SK-N-SH (cell line): ENCODE results near the gene CDC37. TPM values are rescaled to one million over a fixed set of nuclear protein-coding genes. Genes with fewer than 3 reads are reported as not detected.
A peak's percentile ranks its signal among the peaks of the same experiment; 100 is the strongest.

Source experiments
- CTCF ChIA-PET: fragments of 300-600, 350-600 bp; formaldehyde crosslinking; extraction: SDS; loops from one replicate; lab custom pipeline; 2021; lab: Yijun Ruan, JAX
- POLR2A ChIA-PET: fragments of 350-600 bp; sonication (Branson Sonifier 250); formaldehyde crosslinking; extraction: SDS; loops from one replicate; lab custom pipeline; 2020; ENCODE audit warnings: antibody characterized with exemption, inconsistent platforms; lab: Yijun Ruan, JAX
- DNase-seq: peaks from one replicate; pipeline ENCODE4 v3.0.0; 2012
- H2AFZ ChIP-seq: fragments of 200-600 bp; sonication (generic); 2 replicates; pipeline ENCODE4 v1.8.1; 2016; ENCODE audit warnings: antibody characterized with exemption, mild to moderate bottlenecking, low read depth
- H3F3A ChIP-seq: fragments of 200-600 bp; sonication (generic); replicated peaks from 2 replicates; pipeline ENCODE3; 2016; ENCODE audit warnings: antibody characterized with exemption, mild to moderate bottlenecking; ENCODE audit not compliant: insufficient read depth
- H3K27ac ChIP-seq, 2 experiments: fragments of 200-500 bp in 1 of 2; fragments of 200-600 bp in 1 of 2; sonication (Bioruptor generic) in 1 of 2; sonication (generic), shearing (Covaris generic) in 1 of 2; 2 replicates each; pipeline versions ENCODE4 v1.5.1 to v1.6.1; 2014 to 2016; ENCODE audit warnings: low read depth in 2 of 2, inconsistent platforms in 1 of 2, low read length in 1 of 2, mild to moderate bottlenecking in 1 of 2, mixed read lengths in 1 of 2
- H3K27me3 ChIP-seq: fragments of 200-600 bp; sonication (generic), shearing (Covaris generic); 2 replicates; pipeline ENCODE4 v1.6.1; 2016; ENCODE audit warnings: mixed run types; ENCODE audit not compliant: insufficient read depth
- H3K36me3 ChIP-seq, 2 experiments: fragments of 200-500 bp in 1 of 2; fragments of 200-600 bp in 1 of 2; sonication (Bioruptor generic) in 1 of 2; sonication (generic) in 1 of 2; replicated peaks in 1 of 2; 2 replicates each; pipeline versions ENCODE3 to v1.5.1; 2014 to 2016; ENCODE audit warnings: low read length in 1 of 2, mild to moderate bottlenecking in 1 of 2; ENCODE audit not compliant: insufficient read depth in 2 of 2, control insufficient read depth in 1 of 2
- H3K4me1 ChIP-seq, 2 experiments: fragments of 200-500 bp in 1 of 2; fragments of 200-600 bp in 1 of 2; sonication (Bioruptor generic) in 1 of 2; sonication (generic), shearing (Covaris generic) in 1 of 2; 2 replicates each; pipeline versions ENCODE4 v1.5.1 to v1.6.1; 2014 to 2016; ENCODE audit warnings: low read depth in 1 of 2, low read length in 1 of 2, mixed run types in 1 of 2; ENCODE audit not compliant: insufficient read depth in 2 of 2, control insufficient read depth in 1 of 2
- H3K4me2 ChIP-seq: fragments of 200-600 bp; sonication (generic), shearing (Covaris generic); 2 replicates; pipeline ENCODE4 v1.6.1; 2017; ENCODE audit warnings: mixed run types
- H3K4me3 ChIP-seq, 2 experiments: fragments of 200-500 bp in 1 of 2; fragments of 200-600 bp in 1 of 2; sonication (Bioruptor generic) in 1 of 2; sonication (generic), shearing (Covaris generic) in 1 of 2; 2 replicates each; pipeline versions ENCODE4 v1.5.1 to v1.8.1; 2014 to 2016; ENCODE audit warnings: low read depth in 2 of 2, inconsistent platforms in 1 of 2, low read length in 1 of 2, mild to moderate bottlenecking in 1 of 2, mixed read lengths in 1 of 2, moderate library complexity in 1 of 2
- H3K79me2 ChIP-seq: fragments of 200-600 bp; sonication (generic); 2 replicates; pipeline ENCODE4 v1.8.1; 2017; ENCODE audit warnings: mild to moderate bottlenecking; ENCODE audit not compliant: insufficient read depth
- H3K9ac ChIP-seq: fragments of 200-600 bp; sonication (generic); 2 replicates; pipeline ENCODE4 v1.6.1; 2017; ENCODE audit warnings: mixed run types
- H3K9me2 ChIP-seq: fragments of 200-600 bp; sonication (generic); 2 replicates; pipeline ENCODE4 v1.6.1; 2017; ENCODE audit warnings: mixed run types
- H3K9me3 ChIP-seq: fragments of 200-600 bp; sonication (generic); 2 replicates; pipeline ENCODE4 v1.6.1; 2017; ENCODE audit warnings: mixed run types, mild to moderate bottlenecking, moderate library complexity
- H4K20me1 ChIP-seq: fragments of 200-600 bp; sonication (generic); 2 replicates; pipeline ENCODE4 v1.6.1; 2017; ENCODE audit warnings: mild to moderate bottlenecking, mixed run types; ENCODE audit not compliant: insufficient read depth
- CTCF ChIP-seq: fragments of 200-600 bp; sonication (generic); IDR thresholded peaks from 2 replicates; pipeline ENCODE4 v1.6.1; 2017; ENCODE audit warnings: antibody characterized with exemption, mild to moderate bottlenecking, moderate library complexity
- ELF1 ChIP-seq: IDR thresholded peaks from 2 replicates; pipeline ENCODE4 v1.4.0; 2012
- EZH2phosphoT487 ChIP-seq: fragments of 200-600 bp; sonication (generic); IDR thresholded peaks from 2 replicates; pipeline ENCODE4 v1.6.1; 2017; ENCODE audit warnings: low read depth, mixed run types, mild to moderate bottlenecking, antibody characterized with exemption, moderate library complexity, borderline replicate concordance
- IRF3 ChIP-seq: fragments of 150-350 bp; IDR thresholded peaks from 2 replicates; pipeline ENCODE4 v1.6.1; 2016; ENCODE audit warnings: mild to moderate bottlenecking, low read depth, low read length
- MAX ChIP-seq: IDR thresholded peaks from 2 replicates; pipeline ENCODE4 v1.4.0; 2012; ENCODE audit warnings: low read depth
- NFIC ChIP-seq: IDR thresholded peaks from 2 replicates; pipeline ENCODE4 v1.4.0; 2012; ENCODE audit warnings: borderline replicate concordance
- PBX3 ChIP-seq: IDR thresholded peaks from 2 replicates; pipeline ENCODE4; 2012
- RAD21 ChIP-seq: IDR thresholded peaks from 2 replicates; pipeline ENCODE4 v1.6.1; 2012; ENCODE audit warnings: mild to moderate bottlenecking, low read length
- REST ChIP-seq: IDR thresholded peaks from 2 replicates; pipeline ENCODE4 v1.6.1; 2012; ENCODE audit warnings: mild to moderate bottlenecking, low read depth, low read length, moderate library complexity
- SIN3A ChIP-seq: IDR thresholded peaks from 2 replicates; pipeline ENCODE4 v1.6.1; 2012; ENCODE audit warnings: low read depth, mild to moderate bottlenecking, low read length, moderate library complexity, borderline replicate concordance
- SMC3 ChIP-seq: IDR thresholded peaks from 2 replicates; pipeline ENCODE4 v1.6.1; 2012; ENCODE audit warnings: low read depth, low read length, improper control_type of control experiment
- TAF1 ChIP-seq: IDR thresholded peaks from 2 replicates; pipeline ENCODE4 v1.6.1; 2012; ENCODE audit warnings: low read depth, mild to moderate bottlenecking, low read length, moderate library complexity, borderline replicate concordance
- TCF12 ChIP-seq: IDR thresholded peaks from 2 replicates; pipeline ENCODE4 v1.4.0; 2012
- TEAD4 ChIP-seq: IDR thresholded peaks from 2 replicates; pipeline ENCODE4 v1.4.0; 2012; ENCODE audit warnings: mild to moderate bottlenecking, borderline replicate concordance; ENCODE audit not compliant: insufficient read depth
- USF2 ChIP-seq: fragments of 150-350 bp; IDR thresholded peaks from 2 replicates; pipeline ENCODE4 v1.6.1; 2017; ENCODE audit warnings: antibody characterized with exemption, low read length, low read depth, borderline replicate concordance
- WGBS: methylation state at CpG from one replicate; pipeline ENCODE4 v1.1.6; 2017; ENCODE audit warnings: low lambda C conversion rate; 5-methylcytosine and 5-hydroxymethylcytosine counted together
- polyA plus RNA-seq, 3 experiments: library from polyadenylated mRNA; depleted of rRNA; stranded (reverse); fragments of >200 nt; gene quantifications; 2 replicates each; pipeline ENCODE4 v1.2.3, GENCODE V29; 2012

CDC37 gene
- polyA plus RNA-seq, 1 of the 3 experiments (the other 2 are of a cell fraction), result 1,026 TPM

GRCh38 chr19:10353793-10354391 is 49.5 kb downstream of the CDC37 start:
- Histone ChIP-seq H3K4me2 (no peak overlapping the region), H3K9ac (no peak overlapping the region), H3K79me2 (no peaks in the 10 kb centered on the region), H3F3A (no peaks in the 10 kb centered on the region), H3K36me3 (peaks cover 8 to 10% of the 10 kb centered on the region in 2 experiments), H4K20me1 (no peaks in the 10 kb centered on the region), H3K27ac (no peak overlapping the region), H3K9me2 (no peaks in the 10 kb centered on the region), H3K27me3 (no peaks in the 10 kb centered on the region), H3K4me3 (no peak overlapping the region), H3K9me3 (no peaks in the 10 kb centered on the region), H3K4me1 (no peaks in the 10 kb centered on the region), H2AFZ (no peak overlapping the region)
- TF ChIP-seq ELF1, result no peak
- WGBS, result 95% methylated on average over 27 of the region's 32 CpGs
- DNase-seq, result peak; percentile 77
- ChIA-PET CTCF (no interaction called here), POLR2A (no interaction called here)

GRCh38 chr19:10352764-10353671 is 50.3 kb downstream of the CDC37 start:
- H3K4me2 ChIP-seq, result no peak overlapping the region
- DNase-seq, result no peak
- ChIA-PET POLR2A (no interaction called here), CTCF (interaction anchor here (0.5 kb wide), 1 partner anchor 12 kb away, joined by 3 read pairs; no protein-coding TSS in a partner anchor)
- no peaks in the 10 kb centered on the region for H3K79me2 ChIP-seq
- no peaks in the 10 kb centered on the region for H4K20me1 ChIP-seq
- H3K9me2 ChIP-seq, result no peaks in the 10 kb centered on the region
- H3F3A ChIP-seq, result no peaks in the 10 kb centered on the region
- H3K27ac ChIP-seq, result no peak overlapping the region
- no peak overlapping the region for H2AFZ ChIP-seq
- no peaks in the 10 kb centered on the region for H3K4me1 ChIP-seq
- no peak overlapping the region for H3K4me3 ChIP-seq
- WGBS, result 96% methylated on average over 53 of the region's 63 CpGs
- H3K9ac ChIP-seq, result no peak overlapping the region
- H3K9me3 ChIP-seq, result no peaks in the 10 kb centered on the region
- H3K36me3 ChIP-seq, result peaks cover 8 to 10% of the 10 kb centered on the region in 2 experiments
- no peaks in the 10 kb centered on the region for H3K27me3 ChIP-seq
- TF ChIP-seq NFIC (no peak), USF2 (no peak), CTCF (no peak), EZH2phosphoT487 (no peak), PBX3 (no peak), IRF3 (no peak), RAD21 (no peak), REST (no peak), TAF1 (no peak), MAX (no peak), SMC3 (no peak), SIN3A (no peak), TEAD4 (no peak), TCF12 (no peak)
